Adrenal gland (tissue), 5 donors: ENCODE measurements around the gene MRPS33.

Experiments used
- CTCF ChIP-seq, 6 experiments: fragments of 450-650 bp in 4 of 6; fragments of 200-600 bp in 2 of 6; sonication (generic) in 1 of 6; IDR thresholded peaks; 1 replicate in 5 of 6; 2 replicates in 1 of 6; pipeline versions ENCODE4 v1.5.1 to v1.8.0; 2016 to 2021; ENCODE audit warnings: antibody characterized with exemption in 6 of 6, mild to moderate bottlenecking in 2 of 6, moderate library complexity in 1 of 6
- POLR2A ChIP-seq, 2 donors: fragments of 450-650 bp; IDR thresholded peaks; one replicate each; pipeline ENCODE4 v1.6.1; 2017; ENCODE audit warnings: antibody characterized with exemption in 2 of 2, mild to moderate bottlenecking in 2 of 2, moderate library complexity in 1 of 2
- donor health status: DM: no; HTN: no; CAD: no.

GRCh38 chr7:140981951-140982350 is 32.8 kb downstream of the MRPS33 start:
- TF ChIP-seq CTCF (IDR thresholded peaks at IDR 0.05) (no peak), POLR2A (IDR thresholded peaks at IDR 0.05) (no peak)
